AG20443 (cell line): Measurements from ENCODE around the gene ELOA.

Experiments
- DNase-seq: peaks from one replicate; pipeline ENCODE4 v3.0.0; 2012; ENCODE audit warnings: low spot score, mixed read lengths

ELOA gene, protein sequence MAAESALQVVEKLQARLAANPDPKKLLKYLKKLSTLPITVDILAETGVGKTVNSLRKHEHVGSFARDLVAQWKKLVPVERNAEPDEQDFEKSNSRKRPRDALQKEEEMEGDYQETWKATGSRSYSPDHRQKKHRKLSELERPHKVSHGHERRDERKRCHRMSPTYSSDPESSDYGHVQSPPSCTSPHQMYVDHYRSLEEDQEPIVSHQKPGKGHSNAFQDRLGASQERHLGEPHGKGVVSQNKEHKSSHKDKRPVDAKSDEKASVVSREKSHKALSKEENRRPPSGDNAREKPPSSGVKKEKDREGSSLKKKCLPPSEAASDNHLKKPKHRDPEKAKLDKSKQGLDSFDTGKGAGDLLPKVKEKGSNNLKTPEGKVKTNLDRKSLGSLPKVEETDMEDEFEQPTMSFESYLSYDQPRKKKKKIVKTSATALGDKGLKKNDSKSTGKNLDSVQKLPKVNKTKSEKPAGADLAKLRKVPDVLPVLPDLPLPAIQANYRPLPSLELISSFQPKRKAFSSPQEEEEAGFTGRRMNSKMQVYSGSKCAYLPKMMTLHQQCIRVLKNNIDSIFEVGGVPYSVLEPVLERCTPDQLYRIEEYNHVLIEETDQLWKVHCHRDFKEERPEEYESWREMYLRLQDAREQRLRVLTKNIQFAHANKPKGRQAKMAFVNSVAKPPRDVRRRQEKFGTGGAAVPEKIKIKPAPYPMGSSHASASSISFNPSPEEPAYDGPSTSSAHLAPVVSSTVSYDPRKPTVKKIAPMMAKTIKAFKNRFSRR

GRCh38 chr1:23743287-23744152, at the start of gene ELOA:
ELOA (plus strand) TSS chr1:23743471; CDS start chr1:23743504, 33 bp downstream.
- DNase-seq = peak; percentile 95

DNA sequence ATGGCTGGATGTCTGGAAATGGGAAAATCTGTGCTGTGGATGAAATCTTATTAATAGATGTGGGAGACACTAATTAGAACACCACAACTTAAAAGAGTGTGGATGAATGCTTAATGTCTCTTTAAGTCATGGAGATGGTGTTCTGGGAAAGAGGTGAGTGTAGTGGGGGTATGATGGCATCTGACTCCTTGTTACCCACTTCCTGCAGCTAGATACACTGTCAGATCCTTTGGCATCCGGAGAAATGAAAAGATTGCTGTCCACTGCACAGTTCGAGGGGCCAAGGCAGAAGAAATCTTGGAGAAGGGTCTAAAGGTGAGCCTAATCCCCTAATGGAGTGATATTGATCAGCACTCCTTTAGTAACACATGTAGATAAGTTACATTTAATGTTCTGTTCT, 49.7 kb upstream of the ELOA start:
- no peak for DNase-seq

DNA sequence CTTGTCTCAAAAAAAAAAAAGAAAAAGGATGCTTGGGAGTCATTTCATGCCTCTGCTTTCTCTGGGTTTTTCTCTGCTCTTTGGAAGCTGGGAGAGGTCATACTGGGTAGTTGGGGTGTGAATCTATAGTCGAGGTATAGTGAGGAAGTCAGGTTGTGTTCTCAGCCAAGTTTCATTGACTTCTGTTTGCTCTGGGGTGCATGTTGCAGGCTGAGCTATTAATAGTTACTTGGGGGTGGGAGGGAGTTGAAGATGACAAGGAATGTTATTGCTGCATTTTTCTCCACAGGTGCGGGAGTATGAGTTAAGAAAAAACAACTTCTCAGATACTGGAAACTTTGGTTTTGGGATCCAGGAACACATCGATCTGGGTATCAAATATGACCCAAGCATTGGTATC, 48.9 kb upstream of the ELOA start:
- no peak for DNase-seq

DNA sequence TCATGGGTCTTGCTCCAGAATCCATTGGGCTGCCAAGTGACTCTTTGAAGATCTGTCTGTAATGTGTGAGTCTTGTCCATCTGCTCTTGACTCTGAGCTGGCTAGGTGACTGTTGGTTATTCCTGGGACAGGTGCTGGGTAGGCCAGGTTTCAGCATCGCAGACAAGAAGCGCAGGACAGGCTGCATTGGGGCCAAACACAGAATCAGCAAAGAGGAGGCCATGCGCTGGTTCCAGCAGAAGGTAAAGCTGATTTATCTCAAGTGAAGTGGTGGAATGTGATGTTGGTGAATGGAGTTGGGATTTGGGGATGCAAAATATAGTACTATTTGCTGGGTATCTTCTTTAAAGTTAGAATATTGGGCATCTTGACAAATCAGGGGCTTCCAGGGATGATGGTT, 47.6 kb upstream of the ELOA start:
- no peak for DNase-seq

DNA sequence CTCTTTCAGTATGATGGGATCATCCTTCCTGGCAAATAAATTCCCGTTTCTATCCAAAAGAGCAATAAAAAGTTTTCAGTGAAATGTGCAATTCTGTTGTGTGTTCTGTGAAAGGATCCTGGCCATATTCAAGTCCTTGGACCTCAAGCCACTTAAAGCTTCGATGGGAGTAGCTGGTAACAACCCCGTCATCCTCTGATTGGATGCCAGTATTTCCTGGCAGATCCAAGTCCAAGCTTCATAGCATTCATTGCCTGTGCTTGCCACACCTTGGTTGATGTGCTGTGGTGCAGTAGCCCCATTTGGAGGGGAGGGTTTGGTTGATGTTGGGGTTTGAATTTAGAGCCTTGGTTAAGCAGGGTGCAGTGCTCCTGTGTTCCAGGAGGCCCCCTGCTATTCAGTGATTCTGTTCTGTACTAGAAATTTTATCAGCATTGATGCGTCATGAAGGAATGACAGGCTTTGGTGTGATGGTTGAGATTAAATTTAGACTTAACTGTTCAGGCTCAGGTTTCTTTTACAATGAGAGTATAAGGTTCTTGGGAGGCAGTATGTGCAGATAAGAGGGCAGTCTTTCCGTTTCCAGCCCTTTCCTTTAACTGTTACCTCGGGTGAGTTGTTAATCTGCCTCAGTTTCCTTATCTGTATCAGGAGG, 46.8 kb upstream of the ELOA start:
- no peak for DNase-seq

- no peak for DNase-seq
Observed at GRCh38 chr1:23698466-23698865, 44.8 kb upstream of the ELOA start.

GRCh38 chr1:23699280-23700179, 43.7 kb upstream of the ELOA start:
- DNase-seq = no peak

DNA sequence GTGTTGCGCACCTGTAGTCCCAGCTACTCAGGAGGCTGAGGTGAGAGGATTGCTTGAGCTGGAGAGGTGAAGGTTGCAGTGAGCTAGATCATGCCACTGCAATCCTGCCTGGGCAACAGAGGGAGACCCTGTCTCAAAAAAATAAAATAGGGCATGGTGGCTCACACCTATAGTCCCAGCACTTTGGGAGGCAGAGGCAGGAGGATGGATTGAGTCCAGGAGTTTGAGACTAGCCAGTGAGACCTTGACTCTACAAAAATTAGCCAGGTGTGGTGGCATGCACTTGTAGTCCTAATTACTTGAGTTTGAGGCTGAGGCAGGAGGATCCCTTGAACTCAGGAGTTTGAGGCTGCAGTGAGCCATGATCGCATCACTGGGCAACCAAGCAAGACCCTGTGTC, 42.0 kb upstream of the ELOA start:
- DNase-seq = no peak

- no peak for DNase-seq
Observed at GRCh38 chr1:23701996-23702395, 41.3 kb upstream of the ELOA start.

- no peak for DNase-seq
Observed at GRCh38 chr1:23704834-23705495, 38.3 kb upstream of the ELOA start.

GRCh38 chr1:23709229-23709628, 34.0 kb upstream of the ELOA start:
- DNase-seq = no peak

GRCh38 chr1:23718482-23718881, 24.8 kb upstream of the ELOA start:
- peak; percentile 61 for DNase-seq

DNA sequence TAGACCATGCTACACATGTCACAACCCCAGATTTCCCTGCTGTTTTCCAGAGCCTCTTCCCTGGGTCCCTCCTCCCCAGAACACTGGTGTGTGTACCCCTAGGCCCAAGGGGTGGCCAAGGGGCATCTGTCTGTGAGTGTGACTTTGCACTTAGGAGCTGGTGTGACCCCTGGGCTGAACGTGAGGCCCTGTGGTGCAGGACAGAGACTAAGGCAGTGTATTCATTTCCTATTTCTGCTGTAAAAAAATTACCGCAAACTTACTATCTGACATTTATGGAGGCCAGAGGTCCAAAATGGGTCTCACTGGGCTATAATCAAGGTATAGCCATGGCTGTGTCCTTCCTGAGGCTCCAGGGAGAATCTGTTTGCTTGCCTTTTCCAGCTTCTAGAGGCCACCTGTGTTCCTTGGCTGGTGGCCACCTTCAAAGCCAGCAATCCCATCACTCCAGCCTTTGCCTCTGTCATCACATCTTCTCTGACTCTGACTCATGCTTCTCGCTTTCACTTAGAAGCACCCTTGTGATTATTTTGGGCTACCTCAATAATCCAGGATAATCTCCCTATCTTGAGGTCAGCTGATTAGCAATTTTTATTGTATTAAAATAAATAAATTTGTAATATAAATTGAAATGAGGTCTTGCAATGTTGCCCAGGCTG, 24.0 kb upstream of the ELOA start:
- no peak for DNase-seq

GRCh38 chr1:23720256-23720995, 22.8 kb upstream of the ELOA start:
- no peak for DNase-seq

DNA sequence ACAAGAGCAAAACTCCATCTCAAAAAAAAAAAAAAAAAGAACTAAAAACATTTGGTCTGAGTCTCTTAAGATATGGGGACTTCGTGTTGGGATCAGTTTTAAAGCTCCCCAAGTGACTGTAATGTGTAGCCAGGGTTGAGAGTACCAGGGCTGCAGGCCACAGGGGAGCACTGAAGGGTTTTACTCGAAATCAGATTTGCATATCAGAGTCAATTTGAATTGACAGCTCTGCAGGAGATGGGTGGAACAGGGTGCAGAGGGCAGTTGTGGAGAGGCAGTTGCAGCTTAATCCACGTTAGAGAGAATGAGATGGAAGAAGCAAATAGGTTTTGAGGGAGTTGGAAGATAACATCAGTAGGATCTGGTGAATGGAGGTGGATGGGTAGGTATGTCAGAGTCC, 20.6 kb upstream of the ELOA start:
- DNase-seq = no peak

DNA sequence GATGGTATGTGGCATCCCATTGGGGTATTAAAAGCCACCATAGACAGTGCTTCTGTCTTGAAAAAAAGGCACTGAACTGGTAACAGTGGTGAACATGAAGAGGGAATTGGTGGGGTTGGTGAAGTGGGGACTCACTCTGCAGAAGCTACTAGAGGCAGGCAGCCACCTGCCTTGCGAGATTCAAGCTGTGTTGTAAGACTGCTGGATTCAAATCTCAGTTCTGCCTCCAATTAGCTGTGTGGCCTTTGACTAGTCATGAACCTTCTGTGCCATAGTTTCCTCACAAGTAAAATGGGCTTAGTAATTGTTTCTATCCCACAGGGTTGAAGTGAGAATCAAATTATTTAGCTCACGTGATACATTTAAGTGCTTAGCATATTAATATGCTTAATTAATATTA, 16.6 kb upstream of the ELOA start:
- DNase-seq = no peak

GRCh38 chr1:23727362-23727811, 15.9 kb upstream of the ELOA start:
- DNase-seq = peak; percentile 83

- peak; percentile 54 for DNase-seq
Observed at GRCh38 chr1:23732363-23733224, 10.7 kb upstream of the ELOA start.
